Ammon's horn (tissue), 1 donor: ENCODE results near the gene EFHD2.
"Not testable (repeated sequence)": the region's sequence is repeated elsewhere in the genome, so short reads cannot be mapped to it uniquely, and the experiment has no call there.

Source experiments
- DNase-seq: peaks from one replicate; pipeline ENCODE4 v3.0.0-alpha.2; 2016; ENCODE audit warnings: low spot score

Gene EFHD2

DNA sequence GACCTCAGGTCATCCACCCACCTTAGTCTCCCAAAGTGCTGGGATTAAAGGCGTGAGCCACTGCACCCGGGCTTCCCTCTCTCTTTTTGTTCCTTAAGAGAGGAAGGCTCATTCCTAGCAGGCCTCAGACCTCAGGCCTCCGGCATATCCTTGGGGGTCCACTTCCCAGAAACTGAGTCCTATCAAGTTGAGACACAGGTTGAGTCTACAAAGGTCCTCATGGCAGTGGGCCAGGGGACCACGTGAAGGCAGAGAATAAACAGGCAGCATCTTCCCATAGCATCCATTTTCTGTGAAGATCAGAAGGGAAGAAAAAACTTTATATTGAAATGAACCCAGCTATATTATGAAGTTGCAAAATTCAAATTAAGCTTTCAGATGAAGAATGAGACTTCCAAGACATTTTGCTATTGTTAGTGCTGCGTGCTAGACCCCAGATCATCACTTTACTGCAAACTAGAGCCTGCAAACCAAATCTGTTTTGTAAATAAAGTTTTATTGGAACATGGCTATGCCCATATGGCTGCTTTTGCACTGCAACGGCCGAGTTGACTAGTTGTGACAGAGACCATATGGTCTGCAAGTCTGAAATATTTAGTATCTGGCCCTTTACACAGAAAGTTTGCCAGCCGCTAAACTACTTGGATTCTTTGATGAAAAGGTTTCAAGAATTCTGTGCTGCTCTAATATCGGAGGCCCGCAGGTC lies 43.3 kb downstream of the EFHD2 start:
- no peak for DNase-seq

DNA sequence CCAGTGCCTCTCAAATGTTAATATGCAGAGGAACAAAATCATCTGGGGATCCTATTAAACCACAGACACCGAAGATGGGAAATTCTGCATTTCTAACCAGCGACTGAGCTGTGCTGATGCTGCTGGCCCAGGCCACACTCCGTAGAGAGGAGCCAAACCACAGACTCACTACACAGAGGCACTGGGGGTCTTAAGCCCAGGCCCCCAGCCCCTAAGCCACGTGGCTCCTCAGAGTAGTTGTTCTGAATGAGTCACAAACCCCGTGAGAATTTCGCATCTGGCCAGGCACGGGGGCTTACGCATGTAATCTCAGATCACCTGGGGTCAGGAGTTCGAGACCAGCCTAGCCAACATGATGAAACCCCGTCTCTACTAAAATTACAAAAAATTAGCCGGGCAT lies 44.0 kb downstream of the EFHD2 start:
- DNase-seq, result no peak

DNA sequence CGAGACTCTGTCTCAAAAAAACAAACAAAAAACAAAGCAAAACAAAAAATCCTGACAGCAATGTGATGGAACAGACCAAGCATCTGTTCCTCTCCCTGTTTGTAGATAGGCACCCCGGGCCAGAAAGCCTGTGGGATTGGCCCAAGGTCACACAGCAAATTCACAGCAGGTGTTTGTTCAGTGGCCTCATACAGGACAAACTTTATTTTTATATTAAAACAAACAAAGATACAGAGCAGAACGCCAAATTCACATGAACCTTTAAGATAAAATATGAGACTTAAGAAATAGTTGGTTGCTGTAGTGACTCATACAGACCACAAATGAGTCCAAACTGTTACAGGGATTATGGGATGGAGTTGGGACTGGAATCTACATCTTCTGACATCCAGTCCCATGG lies 44.6 kb downstream of the EFHD2 start:
- DNase-seq, result no peak

DNA sequence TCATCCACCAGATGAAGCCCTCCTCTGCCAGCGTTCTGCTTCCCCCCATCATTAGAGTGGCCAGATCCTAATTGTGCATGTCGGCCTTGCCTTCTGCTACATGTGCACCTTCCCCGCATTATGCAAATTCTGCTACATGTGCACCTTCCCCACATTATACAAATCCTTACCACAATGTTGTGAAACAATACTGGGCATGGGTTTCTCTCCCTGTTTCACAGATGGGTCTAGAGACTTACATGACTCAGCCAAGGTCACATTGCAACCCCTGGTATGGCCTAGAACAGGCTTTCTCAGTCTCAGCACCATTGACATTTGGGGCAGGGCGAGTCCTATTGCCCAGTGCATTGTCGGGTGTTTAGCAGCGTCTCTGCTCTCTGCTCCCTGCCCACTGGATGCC lies 45.8 kb downstream of the EFHD2 start:
- no peak for DNase-seq

DNA sequence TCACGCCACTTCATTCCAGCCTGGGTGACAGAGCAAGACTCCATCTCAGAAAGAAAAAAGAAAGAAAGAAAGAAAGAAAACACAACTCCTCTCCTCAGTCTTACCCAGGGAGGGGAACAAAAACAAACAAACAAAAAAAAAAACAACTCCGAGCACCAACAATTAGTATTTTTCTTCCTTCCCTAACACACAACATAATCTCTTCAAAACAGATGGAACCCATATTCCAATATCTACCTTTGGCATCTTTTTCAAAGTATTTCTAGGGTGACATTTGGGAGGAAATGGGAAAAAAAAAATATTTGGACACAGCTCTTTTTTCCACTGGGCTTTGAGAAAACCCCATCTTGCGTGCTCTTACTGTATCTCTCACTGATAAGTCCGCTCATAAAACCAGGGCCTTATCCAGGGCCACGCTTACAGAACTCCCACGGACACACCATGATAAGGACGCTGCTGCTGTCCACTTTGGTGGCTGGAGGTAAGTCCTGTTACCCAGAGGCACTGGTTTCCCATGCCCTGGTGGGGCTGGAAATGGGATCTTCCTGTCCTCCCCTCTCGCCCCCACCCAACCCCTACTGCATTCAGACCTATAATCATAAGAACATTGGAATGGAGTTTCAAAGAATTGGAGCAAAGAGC lies 46.7 kb downstream of the EFHD2 start, which contains the start of gene CELA2A:
CELA2A (plus strand) TSS at position 420 of the 642 bp plus-strand sequence; CDS start at position 442, 22 bp downstream.
- DNase-seq, result no peak

DNA sequence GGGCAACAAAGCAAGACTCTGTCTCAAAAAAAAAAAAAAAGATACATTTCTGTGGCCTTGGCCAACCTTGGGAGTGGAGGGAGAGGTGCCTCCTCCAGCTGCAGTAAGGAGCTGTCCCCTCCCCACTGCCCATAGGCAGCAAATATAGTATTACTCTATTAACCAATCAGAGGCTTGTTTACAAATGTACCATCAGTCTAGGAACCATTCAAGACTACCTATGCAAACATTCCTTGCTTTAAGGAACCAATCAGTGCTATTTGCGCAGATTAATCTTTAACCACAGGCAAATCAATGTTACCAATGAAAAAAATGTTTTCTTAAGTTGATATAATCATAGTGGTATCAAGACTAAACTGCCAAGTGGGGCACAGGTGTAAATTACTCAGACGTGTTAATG lies 47.9 kb downstream of the EFHD2 start:
- DNase-seq, result no peak

DNA sequence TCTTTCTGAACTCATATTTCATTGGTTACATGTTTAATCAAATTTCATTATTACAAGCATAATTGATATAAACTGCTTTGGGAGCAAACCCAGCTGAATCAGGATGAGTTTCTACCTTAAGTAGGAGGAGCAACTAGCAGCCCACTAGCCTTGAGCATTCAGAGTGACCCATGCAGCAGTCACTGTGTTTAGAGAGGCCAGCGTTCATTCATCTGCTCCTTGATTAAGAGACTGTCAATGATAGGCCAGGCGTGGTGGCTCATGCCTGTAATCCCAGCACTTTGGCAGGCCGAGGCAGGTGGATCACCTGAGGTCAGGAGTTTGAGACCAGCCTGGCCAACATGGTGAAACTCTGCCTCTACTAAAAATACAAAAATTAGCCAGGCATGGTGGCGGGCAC lies 48.7 kb downstream of the EFHD2 start:
- not testable (repeated sequence) for DNase-seq

DNA sequence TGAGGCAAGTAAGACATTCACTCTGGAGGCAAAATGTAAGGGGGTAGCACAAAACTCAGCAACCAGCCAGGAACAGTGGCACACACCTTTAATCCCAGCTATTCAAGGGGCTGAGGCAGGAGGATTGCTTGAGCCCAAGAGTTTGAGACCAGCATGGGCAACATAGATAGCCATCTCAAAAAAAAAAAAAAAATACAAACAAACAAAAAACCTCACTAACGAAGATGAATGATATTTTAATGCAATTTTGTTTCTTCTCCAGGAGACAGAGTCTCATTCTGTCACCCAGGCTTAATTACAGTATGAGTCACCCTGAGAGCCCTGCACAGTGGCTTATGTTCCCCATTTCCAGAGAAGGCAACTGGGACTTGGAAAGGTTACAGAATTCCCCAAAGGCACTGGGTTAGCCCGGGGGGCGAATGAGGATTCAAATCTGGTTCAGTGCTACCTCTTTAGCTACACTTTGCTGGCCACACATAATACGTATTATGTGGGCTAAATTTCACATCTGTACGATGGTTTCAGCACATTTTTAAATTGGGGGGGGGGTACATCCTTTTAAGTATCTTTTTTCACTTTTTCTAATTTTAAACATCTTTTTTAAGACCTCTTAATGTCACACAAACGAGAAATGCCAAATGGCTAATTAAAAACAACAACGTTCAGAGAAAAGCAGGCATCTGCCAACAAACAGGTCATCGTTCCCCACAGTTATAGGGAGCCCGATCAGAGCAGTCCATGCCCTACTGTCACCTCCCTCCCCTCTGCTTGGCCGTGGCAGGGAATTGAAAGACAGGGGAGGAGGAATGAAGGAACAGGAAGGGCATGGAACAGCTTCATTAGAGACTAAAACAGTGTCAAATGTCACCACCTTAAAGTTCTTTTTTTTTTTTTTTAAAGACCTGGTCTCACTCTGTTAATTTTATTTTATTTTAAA lies 50.4 kb downstream of the EFHD2 start:
- no peak for DNase-seq

DNA sequence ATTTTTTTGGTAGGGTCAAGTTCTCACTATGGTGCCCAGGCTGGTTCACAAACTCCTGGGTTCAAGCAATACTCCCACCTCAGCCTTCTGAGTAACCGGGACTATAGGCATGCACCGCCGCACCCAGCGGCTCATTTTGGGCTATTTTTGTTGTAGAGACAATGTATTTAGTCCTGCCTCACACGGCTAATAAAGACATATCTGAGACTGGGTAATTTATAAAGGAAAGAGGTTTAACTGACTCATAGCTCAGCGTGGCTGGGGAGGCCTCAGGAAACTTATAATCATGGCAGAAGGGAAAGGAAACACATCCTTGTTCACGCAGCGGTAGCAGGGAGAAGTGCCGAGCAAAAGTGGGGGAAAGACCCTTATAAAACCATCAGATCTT lies 51.0 kb downstream of the EFHD2 start:
- DNase-seq, result no peak

DNA sequence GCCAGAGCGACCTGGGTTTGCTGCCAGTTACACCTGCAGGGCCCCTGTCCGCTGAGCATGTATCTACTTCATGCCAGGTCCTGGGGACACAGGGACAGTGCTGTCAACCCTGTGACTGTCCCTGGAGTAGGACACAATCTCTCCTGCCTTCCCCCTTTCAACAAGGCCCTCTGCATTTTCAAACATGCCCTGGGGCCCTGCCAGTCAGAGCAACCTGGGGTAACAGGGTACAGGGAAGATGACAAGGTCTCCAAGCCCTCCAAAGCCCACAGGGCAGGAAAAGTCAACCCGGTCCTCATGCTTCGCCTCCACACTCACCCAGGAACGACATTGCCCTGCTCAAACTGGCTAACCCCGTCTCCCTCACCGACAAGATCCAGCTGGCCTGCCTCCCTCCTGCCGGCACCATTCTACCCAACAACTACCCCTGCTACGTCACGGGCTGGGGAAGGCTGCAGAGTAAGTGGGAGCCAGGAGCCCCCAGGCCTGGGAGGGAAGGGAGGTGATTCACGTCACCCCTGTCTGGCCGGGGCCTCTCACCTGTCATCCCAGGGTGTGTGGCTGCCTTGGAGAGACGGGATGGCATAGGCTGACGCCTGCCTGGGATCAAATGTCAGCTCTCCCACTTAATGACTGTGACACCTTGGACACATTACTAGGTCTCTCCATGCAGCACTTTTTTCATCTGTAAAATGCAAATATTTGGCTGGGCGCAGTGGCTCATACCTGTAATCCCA lies 53.5 kb downstream of the EFHD2 start:
- DNase-seq, result not testable (repeated sequence)

DNA sequence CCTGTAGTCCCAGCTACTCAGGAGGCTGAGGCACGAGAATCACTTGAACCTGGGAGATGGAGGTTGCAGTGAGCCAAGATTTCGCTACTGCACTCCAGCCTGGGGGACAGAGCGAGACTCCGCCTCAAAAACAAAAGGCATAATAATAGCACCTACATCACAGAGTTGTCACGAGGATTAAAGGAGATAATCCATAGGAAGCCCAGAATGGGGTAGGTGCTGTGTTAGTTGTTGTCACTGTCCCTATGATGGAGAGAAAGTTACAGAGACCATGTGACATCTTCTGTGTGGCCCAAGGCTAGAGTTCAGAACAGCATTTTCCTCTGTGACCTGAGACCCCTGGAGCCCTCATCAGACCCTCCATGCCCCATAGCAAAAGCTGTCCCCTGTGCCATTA lies 54.2 kb downstream of the EFHD2 start:
- DNase-seq, result not testable (repeated sequence)

DNA sequence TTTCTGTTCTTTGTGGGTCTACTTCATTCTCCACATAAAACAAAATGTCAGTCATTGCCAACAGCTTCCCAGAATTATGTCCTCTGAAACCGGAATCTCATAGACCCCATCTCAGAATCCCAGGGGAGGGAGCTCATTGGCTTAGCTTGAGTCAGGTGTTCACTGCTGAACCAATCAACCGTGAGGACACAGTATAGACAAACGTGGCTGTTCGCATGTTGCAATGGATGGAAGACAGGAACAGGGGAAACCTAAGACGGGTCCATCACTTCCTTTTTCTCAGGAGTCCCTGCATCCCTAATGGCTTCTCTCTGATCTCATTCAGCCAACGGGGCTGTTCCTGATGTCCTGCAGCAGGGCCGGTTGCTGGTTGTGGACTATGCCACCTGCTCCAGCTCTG lies 56.0 kb downstream of the EFHD2 start:
- no peak for DNase-seq

DNA sequence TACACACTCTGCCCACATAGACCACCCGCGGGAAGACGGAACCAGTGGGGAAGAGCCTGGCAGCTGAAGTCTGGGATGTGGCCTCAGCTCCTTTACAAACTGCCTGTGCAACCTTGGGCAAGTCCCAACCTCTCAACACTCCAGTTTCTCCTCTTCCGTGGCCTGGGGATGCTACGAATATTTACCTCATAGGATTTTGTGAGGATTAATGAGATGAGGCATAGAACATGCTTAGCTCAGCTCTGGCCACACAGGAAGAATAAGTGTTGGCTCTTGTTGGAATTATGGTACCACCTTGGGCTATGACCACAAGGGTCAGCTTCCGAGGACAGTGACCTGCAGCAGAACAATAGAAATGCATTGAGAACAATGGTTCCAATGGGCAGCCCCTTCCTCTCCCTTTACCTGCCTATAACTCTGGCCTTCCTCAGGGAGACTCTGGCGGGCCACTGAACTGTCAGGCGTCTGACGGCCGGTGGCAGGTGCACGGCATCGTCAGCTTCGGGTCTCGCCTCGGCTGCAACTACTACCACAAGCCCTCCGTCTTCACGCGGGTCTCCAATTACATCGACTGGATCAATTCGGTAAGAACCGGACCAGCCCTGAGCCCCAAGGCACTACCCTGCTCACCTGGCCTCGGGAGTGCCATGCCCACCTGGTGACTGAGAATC lies 57.4 kb downstream of the EFHD2 start:
- not testable (repeated sequence) for DNase-seq

DNA sequence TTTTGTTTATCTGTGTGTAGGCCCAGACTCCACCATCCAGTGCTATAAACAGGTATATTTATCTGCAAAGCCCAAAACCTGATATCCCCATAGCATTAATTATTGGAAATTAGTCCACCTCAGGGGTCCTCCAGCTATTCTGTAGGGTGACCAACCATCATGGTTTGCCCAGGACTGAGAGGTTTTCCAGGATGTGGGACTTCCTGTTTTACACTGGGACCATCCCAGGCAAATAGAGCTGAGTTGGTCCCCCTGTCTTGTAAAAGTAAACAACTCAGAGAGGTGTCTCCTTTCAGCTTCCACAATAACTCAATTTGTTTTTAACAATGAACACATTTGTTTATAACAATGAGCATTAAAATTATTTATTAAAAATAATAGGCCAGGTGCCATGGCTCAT lies 58.5 kb downstream of the EFHD2 start:
- no peak for DNase-seq

DNA sequence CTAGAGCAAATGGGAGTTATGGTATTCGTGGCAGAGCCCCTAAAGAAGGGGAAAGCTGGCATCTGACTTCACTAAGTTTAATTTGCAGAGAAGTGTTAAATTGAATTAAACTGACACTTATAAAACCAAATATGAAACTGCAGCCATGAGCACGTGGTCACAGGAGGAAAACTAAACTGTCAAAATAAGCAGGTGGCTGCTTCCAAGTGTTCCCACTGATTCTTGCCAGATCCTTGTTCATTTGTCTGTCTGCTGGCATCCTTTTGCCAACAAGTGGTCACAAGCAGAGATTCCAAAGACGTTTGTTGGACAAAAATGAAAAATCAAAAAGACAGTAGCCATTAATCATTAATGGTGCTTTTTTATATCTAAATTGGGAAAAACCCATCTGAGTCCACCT lies 59.7 kb downstream of the EFHD2 start:
- DNase-seq, result no peak

DNA sequence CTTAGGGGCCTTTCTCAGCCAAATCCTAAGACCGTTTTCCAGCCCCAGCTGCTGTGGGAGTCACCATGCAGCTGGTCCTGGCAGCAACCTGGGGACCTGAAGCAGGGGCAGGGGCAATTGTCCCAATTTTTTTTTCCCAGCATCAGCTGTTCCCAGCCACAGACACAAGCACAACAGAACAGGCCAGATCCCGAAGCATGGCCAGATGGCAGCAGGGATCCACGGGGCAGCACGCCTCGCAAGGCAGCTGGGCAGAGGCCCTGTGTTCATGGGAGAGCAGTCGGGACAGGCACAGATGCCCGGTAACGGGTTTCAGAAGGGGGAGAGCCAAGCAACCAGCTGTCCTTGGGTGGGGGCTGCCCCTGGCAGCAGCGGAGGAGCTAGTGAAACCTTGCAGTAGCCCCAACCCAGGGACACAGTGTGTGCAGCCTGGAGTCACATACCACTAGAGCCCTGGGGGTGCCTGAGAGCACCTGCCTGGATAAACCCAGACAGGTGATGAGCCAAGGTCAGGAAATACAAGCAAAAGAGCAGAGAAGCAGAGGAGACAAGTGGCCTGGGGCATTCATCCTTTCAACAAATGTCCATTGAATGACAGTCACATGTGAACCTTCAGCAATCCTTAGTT lies 60.2 kb downstream of the EFHD2 start:
- peak; percentile 20 for DNase-seq

DNA sequence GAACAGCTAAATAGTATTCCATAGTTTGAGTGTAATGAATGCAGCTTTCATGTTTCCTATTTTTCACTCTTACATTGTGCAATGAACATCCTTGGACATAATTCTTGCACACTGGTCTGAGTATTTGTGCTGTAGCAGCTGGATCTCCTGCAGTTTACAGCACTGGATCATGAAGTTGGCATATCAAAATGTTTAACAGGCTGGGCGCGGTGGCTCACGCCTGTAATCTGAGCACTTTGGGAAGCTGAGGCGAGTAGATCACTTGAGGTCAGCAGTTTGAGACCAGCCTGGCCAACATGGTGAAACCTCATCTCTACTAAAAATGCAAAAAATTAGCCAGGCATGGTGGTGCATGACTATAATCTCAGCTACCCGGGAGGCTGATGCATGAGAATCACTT lies 61.4 kb downstream of the EFHD2 start:
- DNase-seq, result not testable (repeated sequence)

DNA sequence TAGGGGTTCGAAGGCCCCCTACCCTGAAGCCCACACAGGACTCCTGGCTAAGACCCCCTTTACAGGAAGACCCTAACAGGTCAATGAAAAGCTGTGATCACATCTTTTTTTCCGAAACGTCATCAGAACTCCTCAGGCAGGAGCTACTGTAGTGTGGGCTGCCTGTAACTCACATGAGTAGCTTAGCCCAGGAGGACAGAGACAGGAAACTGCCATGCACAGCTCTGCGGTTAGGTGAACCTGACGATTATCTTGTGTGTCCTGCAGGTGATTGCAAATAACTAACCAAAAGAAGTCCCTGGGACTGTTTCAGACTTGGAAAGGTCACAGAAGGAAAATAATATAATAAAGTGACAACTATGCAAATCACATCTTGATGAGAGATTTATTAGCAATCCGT lies 62.0 kb downstream of the EFHD2 start:
- DNase-seq, result not testable (repeated sequence)

DNA sequence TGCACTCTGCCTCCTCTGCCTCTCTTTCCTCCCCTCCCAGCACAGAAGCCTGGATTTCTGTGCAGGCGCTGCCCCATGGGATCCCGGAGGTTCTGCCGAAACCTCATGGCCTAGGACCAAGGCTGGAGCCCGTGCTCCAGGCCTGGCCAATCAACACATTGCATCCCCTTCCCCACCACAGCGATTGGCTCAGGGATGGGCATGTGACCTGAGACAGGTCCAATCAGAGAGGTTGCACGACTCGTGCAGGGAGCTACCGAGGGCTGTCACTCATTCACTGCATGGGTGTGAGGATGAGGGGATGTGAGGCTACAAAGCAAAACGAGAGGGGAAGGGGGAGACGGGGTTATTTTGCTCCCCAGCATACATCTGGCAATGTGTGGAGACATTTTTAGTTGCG lies 62.9 kb downstream of the EFHD2 start:
- DNase-seq, result no peak

DNA sequence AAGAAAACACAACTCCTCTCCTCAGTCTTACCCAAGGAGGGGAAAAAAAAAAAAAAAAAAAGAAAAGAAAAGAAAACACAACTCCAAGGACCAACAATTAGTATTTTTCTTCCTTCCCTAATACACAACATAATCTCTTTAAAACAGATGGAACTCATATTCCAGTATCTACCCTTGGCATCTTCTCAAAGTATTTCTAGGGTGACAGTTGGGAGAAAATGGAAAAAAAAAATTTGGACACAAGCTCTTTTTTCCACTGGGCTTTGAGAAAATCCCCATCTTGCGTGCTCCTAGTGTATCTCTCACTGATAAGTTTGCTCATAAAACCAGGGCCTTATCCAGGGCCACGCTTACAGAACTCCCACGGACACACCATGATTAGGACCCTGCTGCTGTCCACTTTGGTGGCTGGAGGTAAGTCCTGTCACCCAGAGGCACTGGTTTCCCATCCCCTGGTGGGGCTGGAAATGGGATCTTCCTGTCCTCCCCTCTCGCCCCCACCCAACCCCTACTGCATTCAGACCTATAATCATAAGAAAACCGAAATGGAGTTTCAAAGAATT lies 66.1 kb downstream of the EFHD2 start, which contains the start of gene CELA2B:
CELA2B (plus strand) TSS at position 353 of the 563 bp plus-strand sequence; CDS start at position 375, 22 bp downstream.
- DNase-seq, result no peak
